ENCODE results near the gene SPG7. TPM values are rescaled to one million over a fixed set of nuclear protein-coding genes. Genes with fewer than 3 reads are reported as not detected.

Gene SPG7
- total RNA-seq, 2 donors from 2014 or later: 85.6 to 105 TPM

DNA sequence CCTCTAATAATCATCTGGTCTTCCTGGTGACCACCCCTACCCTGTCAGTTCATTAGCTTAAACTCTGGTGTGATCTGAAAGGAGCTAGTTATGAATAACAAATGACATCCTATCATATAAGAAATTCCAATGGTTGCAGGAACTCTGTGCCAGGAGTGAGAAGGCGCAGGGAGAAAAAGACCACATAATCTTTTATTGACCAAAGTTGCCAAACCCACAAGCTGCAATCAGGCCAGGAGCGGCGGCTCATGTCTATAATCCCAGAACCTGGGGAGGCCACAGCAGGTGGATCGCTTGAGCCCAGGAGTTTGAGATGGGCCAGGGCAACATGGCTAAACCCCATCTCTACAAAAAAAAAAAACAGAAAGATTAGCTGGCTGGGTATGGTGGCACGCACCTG is 41.3 kb upstream of the SPG7 start:
- Histone ChIP-seq H3K36me3 (no peaks in the 10 kb centered on the region), H3K27ac (no peak overlapping the region), H3K4me1 (peaks cover 11% of the 10 kb centered on the region), H3K4me3 (no peak overlapping the region), H3K9ac (ENCODE audit: low read depth in 2 of 2, low read length in 2 of 2) (no peak overlapping the region), H3K27me3 (no peaks in the 10 kb centered on the region), H3K9me3 (no peaks in the 10 kb centered on the region)
- DNase-seq: no peak
- intact Hi-C loops (cut with DNase I): no loop called here
- TF ChIP-seq, protein P1, sequence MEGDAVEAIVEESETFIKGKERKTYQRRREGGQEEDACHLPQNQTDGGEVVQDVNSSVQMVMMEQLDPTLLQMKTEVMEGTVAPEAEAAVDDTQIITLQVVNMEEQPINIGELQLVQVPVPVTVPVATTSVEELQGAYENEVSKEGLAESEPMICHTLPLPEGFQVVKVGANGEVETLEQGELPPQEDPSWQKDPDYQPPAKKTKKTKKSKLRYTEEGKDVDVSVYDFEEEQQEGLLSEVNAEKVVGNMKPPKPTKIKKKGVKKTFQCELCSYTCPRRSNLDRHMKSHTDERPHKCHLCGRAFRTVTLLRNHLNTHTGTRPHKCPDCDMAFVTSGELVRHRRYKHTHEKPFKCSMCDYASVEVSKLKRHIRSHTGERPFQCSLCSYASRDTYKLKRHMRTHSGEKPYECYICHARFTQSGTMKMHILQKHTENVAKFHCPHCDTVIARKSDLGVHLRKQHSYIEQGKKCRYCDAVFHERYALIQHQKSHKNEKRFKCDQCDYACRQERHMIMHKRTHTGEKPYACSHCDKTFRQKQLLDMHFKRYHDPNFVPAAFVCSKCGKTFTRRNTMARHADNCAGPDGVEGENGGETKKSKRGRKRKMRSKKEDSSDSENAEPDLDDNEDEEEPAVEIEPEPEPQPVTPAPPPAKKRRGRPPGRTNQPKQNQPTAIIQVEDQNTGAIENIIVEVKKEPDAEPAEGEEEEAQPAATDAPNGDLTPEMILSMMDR (IDR thresholded peaks at IDR 0.05): no peak

DNA sequence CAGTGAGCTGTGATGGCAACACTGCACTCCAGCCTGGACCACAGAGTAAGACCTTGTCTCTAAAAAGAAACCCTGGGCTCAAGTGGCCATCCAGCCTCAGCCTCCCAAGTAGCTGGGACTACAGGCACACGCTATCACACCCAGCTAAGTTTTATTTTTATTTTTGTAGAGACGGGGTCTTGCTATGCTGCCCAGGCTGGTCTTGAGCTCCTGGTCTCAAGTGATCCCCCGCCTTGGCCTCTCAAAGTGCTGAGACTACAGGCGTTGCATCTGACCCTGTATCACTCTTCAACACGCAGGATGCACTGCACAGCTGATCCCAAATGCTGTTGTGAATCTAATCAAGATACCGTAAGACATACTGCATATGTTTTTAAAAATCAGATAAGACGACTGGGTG is 40.8 kb upstream of the SPG7 start:
- intact Hi-C loops (cut with DNase I): no loop called here

DNA sequence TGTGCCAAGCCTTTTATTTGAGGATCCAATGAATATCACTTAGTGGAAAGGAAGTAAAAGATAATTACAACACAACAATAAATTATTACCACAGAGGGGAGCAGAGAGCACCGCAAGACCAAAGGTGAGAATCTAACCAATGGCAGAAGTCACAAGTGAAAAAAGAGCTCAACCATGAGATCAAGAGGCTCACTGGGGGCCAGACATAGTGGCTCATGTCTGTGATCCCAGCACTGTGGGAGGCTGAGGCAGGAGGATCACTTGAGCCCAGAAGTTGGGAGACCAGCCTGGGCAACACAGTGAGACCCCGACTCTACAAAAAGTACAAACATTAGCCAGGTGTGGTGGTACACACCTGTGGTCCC is 35.5 kb upstream of the SPG7 start:
- TF ChIP-seq, protein P1 (IDR thresholded peaks at IDR 0.05): no peak
- Histone ChIP-seq H3K27me3 (no peaks in the 10 kb centered on the region), H3K4me1 (peaks cover 31% of the 10 kb centered on the region), H3K9ac (ENCODE audit: low read depth in 2 of 2, low read length in 2 of 2) (no peak overlapping the region), H3K9me3 (no peaks in the 10 kb centered on the region), H3K36me3 (no peaks in the 10 kb centered on the region), H3K4me3 (no peak overlapping the region), H3K27ac (no peak overlapping the region)
- no peak for DNase-seq
- intact Hi-C loops (cut with DNase I): no loop called here

More for the DNA sequence above, 40.8 kb upstream of the SPG7 start:
- TF ChIP-seq, protein P1 (IDR thresholded peaks at IDR 0.05): no peak
- Histone ChIP-seq H3K4me1 (peaks cover 15% of the 10 kb centered on the region), H3K27ac (no peak overlapping the region), H3K9ac (ENCODE audit: low read depth in 2 of 2, low read length in 2 of 2) (no peak overlapping the region), H3K27me3 (no peaks in the 10 kb centered on the region), H3K4me3 (no peak overlapping the region), H3K9me3 (no peaks in the 10 kb centered on the region), H3K36me3 (no peaks in the 10 kb centered on the region)
- no peak for DNase-seq

DNA sequence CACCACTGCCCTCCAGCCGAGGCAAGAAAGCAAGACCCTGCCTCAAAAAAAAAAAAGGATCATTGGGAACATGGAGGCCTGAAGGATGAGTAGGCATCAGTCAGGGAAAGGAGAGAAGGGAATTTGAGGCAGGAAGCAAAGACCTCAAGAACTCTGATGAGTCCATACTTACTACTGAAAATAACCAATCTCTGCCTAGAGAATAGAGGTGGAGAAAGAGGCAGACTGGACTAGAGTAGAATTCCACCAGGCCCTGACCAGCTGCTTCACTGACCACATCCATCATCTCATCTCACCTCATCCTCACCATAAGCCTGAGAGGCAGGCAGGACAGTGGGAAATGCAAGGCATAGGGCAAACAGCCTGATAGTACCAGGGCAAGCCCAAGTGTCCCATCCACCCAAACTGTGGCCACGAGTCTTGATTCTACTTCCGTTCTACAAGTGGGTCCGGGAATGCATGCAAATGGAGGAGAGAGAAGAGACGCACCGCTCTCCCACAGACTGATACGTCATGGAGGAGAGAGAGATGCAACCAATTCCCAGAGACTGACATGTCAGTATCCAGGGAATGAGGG is 35.0 kb upstream of the SPG7 start:
- no peaks in the 10 kb centered on the region for H3K27me3 ChIP-seq
- no peak overlapping the region for H3K27ac ChIP-seq
- TF ChIP-seq, protein P1 (IDR thresholded peaks at IDR 0.05): no peak
- no peaks in the 10 kb centered on the region for H3K9me3 ChIP-seq
- H3K4me3 ChIP-seq: no peak overlapping the region
- no peak for DNase-seq
- H3K4me1 ChIP-seq: peaks cover 31% of the 10 kb centered on the region
- intact Hi-C loops (cut with DNase I): no loop called here
- H3K36me3 ChIP-seq: no peaks in the 10 kb centered on the region
- no peak overlapping the region for H3K9ac ChIP-seq (ENCODE audit: low read depth in 2 of 2, low read length in 2 of 2)

DNA sequence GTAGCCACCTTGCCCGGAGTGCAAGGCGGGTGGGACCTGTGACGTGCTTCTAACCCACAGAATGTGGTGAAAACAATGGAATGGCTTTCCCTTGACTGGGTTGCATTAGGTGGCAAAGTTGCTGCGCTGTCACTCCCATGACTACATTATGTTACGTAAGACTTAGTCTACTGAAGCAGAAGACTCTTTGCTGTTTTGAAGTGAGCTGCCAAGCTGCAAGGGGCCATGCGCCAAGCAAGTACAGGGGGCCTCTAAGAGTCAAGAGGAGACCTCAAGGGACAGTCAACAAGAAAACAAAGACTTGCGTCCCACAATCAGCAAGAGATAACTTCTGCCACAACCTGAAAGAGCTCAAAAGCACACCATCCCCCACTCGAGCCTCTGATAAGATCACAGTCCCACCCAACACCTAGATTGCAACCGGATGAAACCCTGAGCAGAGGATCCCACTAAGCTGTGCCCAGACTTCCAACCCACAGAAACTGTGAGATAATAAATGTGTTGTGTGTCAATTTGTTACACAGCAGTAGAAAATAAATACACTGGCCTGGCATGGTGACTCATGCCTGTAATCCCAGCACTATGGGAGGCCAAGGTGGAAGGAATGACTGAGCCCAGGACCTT is 34.3 kb upstream of the SPG7 start:
- Histone ChIP-seq H3K36me3 (no peaks in the 10 kb centered on the region), H3K27ac (no peak overlapping the region), H3K4me1 (peaks cover 32% of the 10 kb centered on the region), H3K9me3 (no peaks in the 10 kb centered on the region), H3K4me3 (no peak overlapping the region), H3K9ac (ENCODE audit: low read depth in 2 of 2, low read length in 2 of 2) (no peak overlapping the region), H3K27me3 (no peaks in the 10 kb centered on the region)
- no peak for DNase-seq
- TF ChIP-seq, protein P1 (IDR thresholded peaks at IDR 0.05): no peak
- intact Hi-C loops (cut with DNase I): no loop called here

Measured in colonic mucosa (tissue), 4 donors.